K562 (cell line): ENCODE measurements around the gene ZNF516. TPM values are rescaled to one million over a fixed set of nuclear protein-coding genes. Genes with fewer than 3 reads are reported as not detected.

Experiments
- ATAC-seq: fragments of 200-7000 bp; cut with Tn5 transposase; 3 replicates; pipeline ENCODE4 v1.9.1; 2020; ENCODE audit warnings: moderate library complexity
- BruUV-seq: library from RNA; stranded (reverse); fragments of 400-500 nt; replicated peaks from 2 replicates; lab custom pipeline; 2021; lab: Mats Ljungman, UMichigan
- CTCF ChIA-PET: fragments of 300-600 bp; formaldehyde crosslinking; extraction: SDS; loops from one replicate; lab custom pipeline; 2021; ENCODE audit warnings: low intra/inter-chr PET ratio; lab: Yijun Ruan, JAX
- POLR2A ChIA-PET: fragments of 300-600, 350-650 bp; sonication (Branson Sonifier 250); formaldehyde crosslinking; extraction: SDS; loops from one replicate; lab custom pipeline; 2021; ENCODE audit warnings: antibody characterized with exemption, inconsistent platforms; lab: Yijun Ruan, JAX
- DNase-seq, 4 experiments: peaks; one replicate each; pipeline versions ENCODE4 v3.0.0 to v3.0.0-alpha.2; 2011 to 2018; ENCODE audit warnings: low spot score in 3 of 4, mixed read lengths in 3 of 4; ENCODE audit errors: extremely low read depth in 1 of 4
- FAIRE-seq: peaks from 2 replicates; lab custom pipeline; 2011; peaks lifted over from hg19 to GRCh38; lab: Jason Lieb, UNC
- H2AFZ ChIP-seq: 2 replicates; pipeline ENCODE4 v1.6.0; 2011; ENCODE audit warnings: low read depth, low read length, control low read depth, inconsistent platforms
- H3K27ac ChIP-seq: fragments of 200-600 bp; 3 replicates; pipeline ENCODE4 v1.8.0; 2011; ENCODE audit warnings: low read depth, mild to moderate bottlenecking, control low read depth, inconsistent platforms, low read length, moderate library complexity, mixed read lengths; ENCODE audit errors: extremely low read depth
- H3K27me3 ChIP-seq, 2 experiments: fragments of 300-600 bp in 1 of 2; 2 replicates in 1 of 2; 3 replicates in 1 of 2; pipeline versions ENCODE4 v1.6.0 to v1.8.0; 2011; ENCODE audit warnings: inconsistent platforms in 2 of 2, low read length in 2 of 2, mild to moderate bottlenecking in 1 of 2, mixed read lengths in 1 of 2, moderate library complexity in 1 of 2; ENCODE audit not compliant: control insufficient read depth in 2 of 2, insufficient read depth in 2 of 2
- H3K36me3 ChIP-seq: fragments of 300-600 bp; 3 replicates; pipeline ENCODE4 v1.8.0; 2011; ENCODE audit warnings: mild to moderate bottlenecking, low read length, inconsistent platforms; ENCODE audit not compliant: control insufficient read depth, insufficient read depth
- H3K4me1 ChIP-seq, 2 experiments: fragments of 200-600 bp in 1 of 2; replicated peaks in 1 of 2; 2 replicates in 1 of 2; 3 replicates in 1 of 2; pipeline versions ENCODE4 v1.5.1 to v1.8.0; 2011; ENCODE audit warnings: inconsistent platforms in 2 of 2, low read length in 2 of 2, mild to moderate bottlenecking in 1 of 2, mixed read lengths in 1 of 2, moderate library complexity in 1 of 2; ENCODE audit not compliant: control insufficient read depth in 2 of 2, insufficient read depth in 2 of 2
- H3K4me2 ChIP-seq: 2 replicates; pipeline ENCODE4 v1.6.1; 2011; ENCODE audit warnings: low read length, control low read depth, inconsistent platforms, mixed read lengths; ENCODE audit not compliant: insufficient read depth
- H3K4me3 ChIP-seq: fragments of 200-600 bp; sonication (generic), shearing (Covaris generic); 2 replicates; pipeline ENCODE4 v1.5.1; 2016; ENCODE audit warnings: control low read depth, inconsistent platforms
- H3K79me2 ChIP-seq: fragments of 200-600 bp; 3 replicates; pipeline ENCODE4 v1.8.0; 2011; ENCODE audit warnings: low read length, inconsistent platforms; ENCODE audit not compliant: control insufficient read depth, insufficient read depth
- H3K9ac ChIP-seq, 2 experiments: 2 replicates each; pipeline versions ENCODE4 v1.6.0 to v1.6.1; 2011; ENCODE audit warnings: low read depth in 2 of 2, low read length in 2 of 2, control low read depth in 1 of 2, inconsistent platforms in 1 of 2, mild to moderate bottlenecking in 1 of 2, mixed read lengths in 1 of 2; ENCODE audit not compliant: insufficient read depth in 1 of 2
- H3K9me1 ChIP-seq: one replicate; pipeline ENCODE4 v1.6.0; 2011; ENCODE audit warnings: inconsistent platforms, mild to moderate bottlenecking, low read length, moderate library complexity; ENCODE audit not compliant: control insufficient read depth, insufficient read depth
- H3K9me3 ChIP-seq: replicated peaks from 2 replicates; pipeline ENCODE4 v1.5.1; 2011; ENCODE audit warnings: low read depth, low read length, inconsistent platforms; ENCODE audit not compliant: control insufficient read depth, insufficient read depth
- H4K20me1 ChIP-seq: replicated peaks from 2 replicates; pipeline ENCODE4 v1.6.1; 2011; ENCODE audit warnings: low read length, inconsistent platforms, mixed read lengths; ENCODE audit not compliant: control insufficient read depth, insufficient read depth
- ARHGAP35 ChIP-seq: fragments of 450-650 bp; IDR thresholded peaks from 2 replicates; pipeline ENCODE4 v1.6.1; 2018; ENCODE audit not compliant: partially characterized antibody
- ASH1L ChIP-seq: fragments of 450-650 bp; IDR thresholded peaks from 2 replicates; pipeline ENCODE4 v1.6.1; 2018; ENCODE audit warnings: borderline replicate concordance, mild to moderate bottlenecking, low read depth; ENCODE audit not compliant: partially characterized antibody
- GATAD2B ChIP-seq: fragments of 450-650 bp; IDR thresholded peaks from 2 replicates; pipeline ENCODE4 v1.6.1; 2017; ENCODE audit warnings: mild to moderate bottlenecking, borderline replicate concordance
- MCM7 ChIP-seq, 2 experiments: fragments of 450-650 bp; IDR thresholded peaks; 2 replicates each; pipeline ENCODE4 v1.6.1; 2016 to 2018
- PHTF2 ChIP-seq: fragments of 250-450 bp; sonication (Bioruptor Pico); IDR thresholded peaks from 2 replicates; pipeline ENCODE4 v1.5.0; 2021; ENCODE audit warnings: mild to moderate bottlenecking
- SMARCC2 ChIP-seq: fragments of 450-650 bp; IDR thresholded peaks from 2 replicates; pipeline ENCODE4 v1.6.1; 2017; ENCODE audit warnings: antibody characterized with exemption, moderate library complexity, mild to moderate bottlenecking, low read depth
- ZNF121 ChIP-seq: sonication (generic); formaldehyde crosslinking; conservative IDR thresholded peaks from 2 replicates; pipeline ENCODE4 v1.8.0; 2022; ENCODE audit warnings: missing genetic modification reagents
- ZNF444 ChIP-seq: fragments of 250-450 bp; sonication (Bioruptor Pico); IDR thresholded peaks from 2 replicates; pipeline ENCODE4 v1.4.0; 2020; ENCODE audit warnings: mild to moderate bottlenecking, moderate library complexity
- WGBS: fragments of 100-300 bp; shearing (Covaris generic); methylation state at CpG from one replicate; pipeline ENCODE4 v1.1.6; 2016; ENCODE audit warnings: low coverage, mixed read lengths; ENCODE audit not compliant: insufficient coverage; ENCODE audit errors: missing lambda C conversion rate; 5-methylcytosine and 5-hydroxymethylcytosine counted together
- in situ Hi-C: fragments of 300-500 bp; cut with MboI; formaldehyde crosslinking; loops from 4 replicates; pipeline ENCODE4 v1.15.0; 2018; ENCODE audit warnings: inconsistent platforms, mixed read lengths
- intact Hi-C: fragments of 100-400 bp; cut with micrococcal nuclease; formaldehyde crosslinking; loops from 2 replicates; pipeline ENCODE4 v1.14.2; 2022
- polyA plus RNA-seq, 8 experiments: library from polyadenylated mRNA; depleted of rRNA in 4 of 8; stranded (reverse) in 5 of 8; unstranded in 3 of 8; fragments of >200 nt; fragmentation: Nextera tagmentation in 2 of 8; fragmentation: Illumina TruSeq in 1 of 8; extraction: Ambion mirVana in 2 of 8; extraction: Trizol in 1 of 8; gene quantifications; 2 replicates each; pipeline versions ENCODE4 v1.2.1 to v1.2.3, GENCODE V29; 2011 to 2014; ENCODE audit warnings: inconsistent platforms in 1 of 8, missing spikeins in 1 of 8
- total RNA-seq, 7 experiments: library from RNA; depleted of rRNA in 6 of 7; stranded (reverse); fragments of >200 nt in 6 of 7; fragmentation: Illumina TruSeq in 2 of 7; extraction: Trizol in 2 of 7; gene quantifications; 2 replicates each; pipeline versions ENCODE4 v1.2.1 to v1.2.3, GENCODE V29; 2011 to 2021; ENCODE audit warnings: low replicate concordance in 1 of 7
- TF ChIP-seq, protein P1 (sequence below): fragments of 250-450 bp; sonication (Bioruptor Pico); IDR thresholded peaks from 2 replicates; pipeline ENCODE4 v1.8.0; 2021; ENCODE audit warnings: moderate library complexity, mild to moderate bottlenecking, inconsistent platforms
- TF ChIP-seq, protein P2 (sequence below), 3 experiments: fragments of 200-800 bp in 1 of 3; sonication (Bioruptor generic) in 1 of 3; sonication (generic) in 1 of 3; formaldehyde crosslinking in 1 of 3; IDR thresholded peaks; 2 replicates each; pipeline versions ENCODE4 v1.6.1 to v1.8.0; 2016 to 2022; ENCODE audit warnings: mild to moderate bottlenecking in 2 of 3, missing compliant biosample characterization in 2 of 3, missing genetic modification characterization in 2 of 3, missing genetic modification reagents in 1 of 3
- TF ChIP-seq, protein P3 (sequence below): sonication (generic); formaldehyde crosslinking; IDR thresholded peaks from 2 replicates; pipeline ENCODE4 v1.8.0; 2022; ENCODE audit warnings: mild to moderate bottlenecking, missing genetic modification reagents
- TF ChIP-seq, protein P4 (sequence below): fragments of 450-650 bp; formaldehyde crosslinking; IDR thresholded peaks from 2 replicates; pipeline ENCODE4 v1.4.0; 2022; ENCODE audit warnings: missing genetic modification characterization
- TF ChIP-seq, protein P5 (sequence below): fragments of 450-650 bp; IDR thresholded peaks from 2 replicates; pipeline ENCODE4 v1.6.1; 2017; ENCODE audit warnings: antibody characterized with exemption
- TF ChIP-seq, protein P6 (sequence below), 2 experiments: IDR thresholded peaks; 2 replicates each; pipeline ENCODE4 v1.6.1; 2012; ENCODE audit warnings: improper control_type of control experiment in 2 of 2, low read depth in 2 of 2, low read length in 2 of 2, borderline replicate concordance in 1 of 2

The ZNF516 gene
- total and polyA plus RNA-seq, 9 of the 15 experiments (the other 6 are each of a cell fraction or from before 2014, with no cell fraction given), result 0.04 to 0.20 (median 0.08) TPM; not detected in 3

DNA sequence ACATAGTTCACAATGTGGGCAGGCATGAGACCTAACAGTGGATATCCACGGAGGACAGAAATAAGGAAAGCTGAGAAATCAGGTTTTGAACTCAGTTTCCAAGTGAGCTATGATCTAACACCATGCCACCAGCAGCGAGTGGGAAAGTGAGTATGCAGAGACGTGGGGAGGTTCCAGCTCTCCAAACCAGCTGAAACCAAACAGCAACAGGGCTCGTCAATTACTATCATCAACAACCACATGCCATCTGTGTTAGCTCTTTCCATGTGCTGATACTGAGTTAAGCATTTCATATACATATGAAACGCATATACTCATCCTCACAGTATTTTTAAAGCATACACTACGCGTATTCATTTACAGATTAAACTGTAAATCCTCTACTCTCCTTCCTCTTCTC is 172.4 kb downstream of the ZNF516 start:
- Histone ChIP-seq H3K36me3 (no peaks in the 10 kb centered on the region), H2AFZ (no peak overlapping the region), H3K9me1 (no peaks in the 10 kb centered on the region), H3K4me2 (no peak overlapping the region), H3K9me3 (no peaks in the 10 kb centered on the region), H3K4me1 (no peaks in the 10 kb centered on the region), H3K4me3 (no peak overlapping the region), H3K9ac (no peak overlapping the region), H3K79me2 (no peaks in the 10 kb centered on the region), H4K20me1 (no peaks in the 10 kb centered on the region), H3K27me3 (peaks cover 0 to 3% of the 10 kb centered on the region in 2 experiments; a peak in 2 of 5 replicates), H3K27ac (no peak overlapping the region)
- in situ Hi-C loops, result no loop called here
- no peak for TF ChIP-seq PHTF2
- TF ChIP-seq ASH1L, result no peak
- TF ChIP-seq, protein P1, sequence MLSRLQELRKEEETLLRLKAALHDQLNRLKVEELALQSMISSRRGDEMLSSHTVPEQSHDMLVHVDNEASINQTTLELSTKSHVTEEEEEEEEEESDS (CRISPR knock-in tag), result no peak
- TF ChIP-seq, protein P2, sequence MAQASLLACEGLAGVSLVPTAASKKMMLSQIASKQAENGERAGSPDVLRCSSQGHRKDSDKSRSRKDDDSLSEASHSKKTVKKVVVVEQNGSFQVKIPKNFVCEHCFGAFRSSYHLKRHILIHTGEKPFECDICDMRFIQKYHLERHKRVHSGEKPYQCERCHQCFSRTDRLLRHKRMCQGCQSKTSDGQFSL (CRISPR knock-in tag; IDR thresholded peaks at IDR 0.05), result no peak
- TF ChIP-seq, protein P2 (tag; IDR thresholded peaks at IDR 0.05), result no peak
- no peak for TF ChIP-seq ARHGAP35
- TF ChIP-seq GATAD2B, result no peak
- TF ChIP-seq, protein P3, sequence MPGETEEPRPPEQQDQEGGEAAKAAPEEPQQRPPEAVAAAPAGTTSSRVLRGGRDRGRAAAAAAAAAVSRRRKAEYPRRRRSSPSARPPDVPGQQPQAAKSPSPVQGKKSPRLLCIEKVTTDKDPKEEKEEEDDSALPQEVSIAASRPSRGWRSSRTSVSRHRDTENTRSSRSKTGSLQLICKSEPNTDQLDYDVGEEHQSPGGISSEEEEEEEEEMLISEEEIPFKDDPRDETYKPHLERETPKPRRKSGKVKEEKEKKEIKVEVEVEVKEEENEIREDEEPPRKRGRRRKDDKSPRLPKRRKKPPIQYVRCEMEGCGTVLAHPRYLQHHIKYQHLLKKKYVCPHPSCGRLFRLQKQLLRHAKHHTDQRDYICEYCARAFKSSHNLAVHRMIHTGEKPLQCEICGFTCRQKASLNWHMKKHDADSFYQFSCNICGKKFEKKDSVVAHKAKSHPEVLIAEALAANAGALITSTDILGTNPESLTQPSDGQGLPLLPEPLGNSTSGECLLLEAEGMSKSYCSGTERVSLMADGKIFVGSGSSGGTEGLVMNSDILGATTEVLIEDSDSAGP (CRISPR knock-in tag), result no peak
- TF ChIP-seq MCM7 (IDR thresholded peaks at IDR 0.05), result no peak
- TF ChIP-seq SMARCC2, result no peak
- TF ChIP-seq ZNF121 (CRISPR knock-in tag), result no peak
- no peak for TF ChIP-seq ZNF444 (CRISPR knock-in tag)
- TF ChIP-seq, protein P4, sequence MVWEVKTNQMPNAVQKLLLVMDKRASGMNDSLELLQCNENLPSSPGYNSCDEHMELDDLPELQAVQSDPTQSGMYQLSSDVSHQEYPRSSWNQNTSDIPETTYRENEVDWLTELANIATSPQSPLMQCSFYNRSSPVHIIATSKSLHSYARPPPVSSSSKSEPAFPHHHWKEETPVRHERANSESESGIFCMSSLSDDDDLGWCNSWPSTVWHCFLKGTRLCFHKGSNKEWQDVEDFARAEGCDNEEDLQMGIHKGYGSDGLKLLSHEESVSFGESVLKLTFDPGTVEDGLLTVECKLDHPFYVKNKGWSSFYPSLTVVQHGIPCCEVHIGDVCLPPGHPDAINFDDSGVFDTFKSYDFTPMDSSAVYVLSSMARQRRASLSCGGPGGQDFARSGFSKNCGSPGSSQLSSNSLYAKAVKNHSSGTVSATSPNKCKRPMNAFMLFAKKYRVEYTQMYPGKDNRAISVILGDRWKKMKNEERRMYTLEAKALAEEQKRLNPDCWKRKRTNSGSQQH, result no peak
- TF ChIP-seq, protein P5, sequence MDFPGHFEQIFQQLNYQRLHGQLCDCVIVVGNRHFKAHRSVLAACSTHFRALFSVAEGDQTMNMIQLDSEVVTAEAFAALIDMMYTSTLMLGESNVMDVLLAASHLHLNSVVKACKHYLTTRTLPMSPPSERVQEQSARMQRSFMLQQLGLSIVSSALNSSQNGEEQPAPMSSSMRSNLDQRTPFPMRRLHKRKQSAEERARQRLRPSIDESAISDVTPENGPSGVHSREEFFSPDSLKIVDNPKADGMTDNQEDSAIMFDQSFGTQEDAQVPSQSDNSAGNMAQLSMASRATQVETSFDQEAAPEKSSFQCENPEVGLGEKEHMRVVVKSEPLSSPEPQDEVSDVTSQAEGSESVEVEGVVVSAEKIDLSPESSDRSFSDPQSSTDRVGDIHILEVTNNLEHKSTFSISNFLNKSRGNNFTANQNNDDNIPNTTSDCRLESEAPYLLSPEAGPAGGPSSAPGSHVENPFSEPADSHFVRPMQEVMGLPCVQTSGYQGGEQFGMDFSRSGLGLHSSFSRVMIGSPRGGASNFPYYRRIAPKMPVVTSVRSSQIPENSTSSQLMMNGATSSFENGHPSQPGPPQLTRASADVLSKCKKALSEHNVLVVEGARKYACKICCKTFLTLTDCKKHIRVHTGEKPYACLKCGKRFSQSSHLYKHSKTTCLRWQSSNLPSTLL, result no peak
- TF ChIP-seq, protein P6, sequence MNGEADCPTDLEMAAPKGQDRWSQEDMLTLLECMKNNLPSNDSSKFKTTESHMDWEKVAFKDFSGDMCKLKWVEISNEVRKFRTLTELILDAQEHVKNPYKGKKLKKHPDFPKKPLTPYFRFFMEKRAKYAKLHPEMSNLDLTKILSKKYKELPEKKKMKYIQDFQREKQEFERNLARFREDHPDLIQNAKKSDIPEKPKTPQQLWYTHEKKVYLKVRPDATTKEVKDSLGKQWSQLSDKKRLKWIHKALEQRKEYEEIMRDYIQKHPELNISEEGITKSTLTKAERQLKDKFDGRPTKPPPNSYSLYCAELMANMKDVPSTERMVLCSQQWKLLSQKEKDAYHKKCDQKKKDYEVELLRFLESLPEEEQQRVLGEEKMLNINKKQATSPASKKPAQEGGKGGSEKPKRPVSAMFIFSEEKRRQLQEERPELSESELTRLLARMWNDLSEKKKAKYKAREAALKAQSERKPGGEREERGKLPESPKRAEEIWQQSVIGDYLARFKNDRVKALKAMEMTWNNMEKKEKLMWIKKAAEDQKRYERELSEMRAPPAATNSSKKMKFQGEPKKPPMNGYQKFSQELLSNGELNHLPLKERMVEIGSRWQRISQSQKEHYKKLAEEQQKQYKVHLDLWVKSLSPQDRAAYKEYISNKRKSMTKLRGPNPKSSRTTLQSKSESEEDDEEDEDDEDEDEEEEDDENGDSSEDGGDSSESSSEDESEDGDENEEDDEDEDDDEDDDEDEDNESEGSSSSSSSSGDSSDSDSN (IDR thresholded peaks at IDR 0.05; ENCODE audit: borderline replicate concordance in 1 of 2, low read depth in 2 of 2, low read length in 2 of 2), result no peak
- ChIA-PET POLR2A (no interaction called here), CTCF (no interaction called here)
- no TSS peak for BruUV-seq
- intact Hi-C loops, result no loop called here
- FAIRE-seq, result no peak
- DNase-seq, result no peak
- ATAC-seq, result no peak
- WGBS, result 2% methylated on average over 7 of the region's 7 CpGs
